ENCODE measurements around the gene GOLM1. TPM values are rescaled to one million over a fixed set of nuclear protein-coding genes. Genes with fewer than 3 reads are reported as not detected.

Gene GOLM1
- total RNA-seq, 4 donors from 2014 or later: 1.8 to 2.6 (median 2.3) TPM

Other genes starting within 250 kb of the GOLM1 start
- 10 to 100 TPM; 22.7 to 26.9 (median 24.5) TPM for gene NAA35, start 158.4 kb downstream of the GOLM1 start, total RNA-seq
- under 1 TPM in 2 of 4 donors, not detected in 2; 0.17 to 0.87 TPM for gene C9orf153, start 160.1 kb upstream of the GOLM1 start, total RNA-seq
- 100 to 1,000 TPM in 1 of 4 donors, 10 to 100 TPM in 3; 59.8 to 115 (median 89.9) TPM for gene ISCA1, start 183.0 kb upstream of the GOLM1 start, total RNA-seq